ENCODE data around the gene ZNF283. TPM values are rescaled to one million over a fixed set of nuclear protein-coding genes. Genes with fewer than 3 reads are reported as not detected.
"Not testable (repeated sequence)": the region's sequence is repeated elsewhere in the genome, so short reads cannot be mapped to it uniquely, and the experiment has no call there.

ZNF283 gene
- total RNA-seq, 1 donor from 2014 or later, result 15.1 TPM

- DNase-seq (ENCODE audit: low spot score), result no peak
Measured at GRCh38 chr19:43799502-43800142, 27.5 kb upstream of the ZNF283 start.

DNA sequence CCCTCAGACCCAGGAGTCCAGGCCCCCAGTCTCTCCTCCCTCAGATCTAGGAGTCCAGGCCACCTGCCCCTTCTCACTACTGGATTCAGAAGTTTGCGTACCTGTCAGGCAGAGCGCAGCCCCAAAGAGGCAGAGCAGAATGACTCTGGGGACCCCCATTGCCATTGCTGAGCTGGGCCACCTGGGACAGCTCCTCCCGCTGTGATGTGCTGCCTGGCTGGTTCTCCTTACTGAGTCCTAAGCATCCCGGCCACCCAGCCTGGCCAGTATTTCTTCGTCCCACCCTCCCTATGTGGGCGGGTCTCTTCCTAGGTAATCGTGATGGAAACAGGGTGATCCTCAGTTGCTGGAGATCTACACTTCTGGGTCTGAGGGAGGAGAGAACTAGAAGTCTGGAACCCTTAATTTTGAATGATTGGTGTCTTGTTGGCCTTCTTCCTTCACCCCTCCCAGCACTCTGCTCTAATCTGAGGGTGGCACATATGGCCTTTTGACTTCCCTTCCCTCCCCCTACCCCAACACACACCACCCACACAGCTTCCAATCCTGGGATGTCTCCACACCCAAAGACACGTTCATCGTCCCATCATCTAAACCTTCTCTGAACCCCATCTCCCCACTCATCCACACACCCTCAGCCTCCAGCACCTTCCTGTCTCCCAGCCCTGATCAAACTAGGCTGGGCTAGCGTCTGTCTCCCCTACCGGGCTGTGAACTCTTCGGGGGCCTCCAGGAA is 24.7 kb upstream of the ZNF283 start, which contains the start of gene LYPD5:
TSS of gene LYPD5 (minus strand) at position 232 of the 736 bp plus-strand sequence. CDS start at position 165, 67 bp downstream.
- DNase-seq (ENCODE audit: low spot score), result no peak

- no peak for DNase-seq (ENCODE audit: low spot score)
Measured at GRCh38 chr19:43804432-43804831, 22.7 kb upstream of the ZNF283 start.

DNA sequence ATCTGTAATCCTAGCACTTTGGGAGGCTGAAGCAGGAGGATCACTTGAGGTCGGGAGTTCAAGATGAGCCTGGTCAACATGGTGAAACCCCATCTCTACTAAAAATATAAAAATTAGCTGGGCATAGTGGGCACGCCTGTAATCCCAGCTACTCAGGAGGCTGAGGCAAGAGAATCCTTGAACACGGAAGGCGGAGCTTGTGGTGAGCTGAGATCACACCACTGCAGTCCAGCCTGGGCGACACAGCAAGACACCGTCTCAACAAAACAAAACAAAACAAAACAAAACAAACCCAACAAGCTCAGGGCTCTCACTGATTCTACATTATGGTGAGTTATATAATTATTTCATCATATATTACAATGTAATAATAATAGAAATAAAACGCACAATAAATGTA is 20.7 kb upstream of the ZNF283 start:
- DNase-seq (ENCODE audit: low spot score), result not testable (repeated sequence)

DNA sequence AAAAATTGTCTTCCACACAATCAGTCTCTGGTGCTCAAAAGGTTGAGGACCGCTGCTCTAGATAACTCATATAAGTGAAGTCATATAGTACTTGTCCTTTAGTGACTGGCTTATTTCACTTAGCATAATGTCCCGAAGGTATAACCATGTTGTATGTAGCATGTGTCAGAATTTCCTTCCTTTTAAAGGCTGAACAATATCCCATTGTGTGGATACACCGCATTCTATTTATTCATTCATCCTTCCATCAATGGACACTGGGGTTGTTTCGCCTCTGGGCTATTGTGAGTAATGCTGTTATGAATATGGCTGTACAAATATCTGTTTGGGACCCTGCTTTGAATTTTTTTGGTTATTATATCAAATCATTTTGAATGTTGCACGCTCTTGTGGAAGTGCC is 20.3 kb upstream of the ZNF283 start:
- DNase-seq (ENCODE audit: low spot score), result no peak

- DNase-seq (ENCODE audit: low spot score), result no peak
Measured at GRCh38 chr19:43807651-43808050, 19.5 kb upstream of the ZNF283 start.

DNA sequence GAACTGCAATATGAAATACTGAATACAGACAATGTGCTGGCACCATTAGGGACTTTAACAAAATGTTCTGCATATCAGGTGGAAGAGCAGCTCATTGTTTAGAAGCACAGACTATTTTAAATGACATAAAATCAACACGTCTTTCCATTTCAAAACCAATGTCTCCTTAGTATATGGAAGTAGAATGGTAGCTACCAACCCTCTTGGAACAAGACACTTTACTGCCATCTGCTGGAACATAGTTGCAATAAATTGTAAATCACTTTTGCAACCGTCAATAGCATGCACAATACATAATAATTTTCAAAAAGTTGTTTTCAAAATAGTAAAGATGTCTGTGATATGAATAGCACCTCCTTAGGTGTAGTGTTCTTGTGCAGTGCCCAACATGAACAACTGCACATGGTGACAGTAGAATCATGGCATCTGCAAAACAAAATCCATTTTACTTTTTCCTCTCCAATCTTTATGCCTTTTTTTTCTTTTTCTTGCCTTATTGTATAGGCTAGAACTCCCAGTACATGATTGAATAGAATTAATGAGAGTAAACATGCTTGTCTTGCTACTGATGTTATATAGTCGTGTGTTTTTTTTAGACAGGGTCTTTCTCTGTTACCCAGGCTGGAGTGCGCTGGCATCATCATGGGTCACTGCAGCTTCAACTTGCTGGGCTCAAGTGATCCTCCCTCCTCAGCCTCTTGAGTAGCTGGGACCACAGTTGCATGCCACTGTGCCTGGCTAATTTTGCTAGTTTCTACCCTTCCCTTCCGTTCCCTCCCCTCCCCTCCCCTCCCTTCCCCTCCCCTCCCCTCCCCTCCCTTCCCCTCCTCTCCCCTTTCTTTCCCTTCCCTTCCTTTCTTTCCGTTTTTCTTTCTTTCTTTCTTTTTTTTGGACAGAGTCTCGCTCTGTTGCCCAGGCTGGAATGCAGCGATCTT is 17.1 kb upstream of the ZNF283 start:
- no peak for DNase-seq (ENCODE audit: low spot score)

GRCh38 chr19:43811837-43812236 is 15.3 kb upstream of the ZNF283 start:
- DNase-seq (ENCODE audit: low spot score), result no peak

- no peak for DNase-seq (ENCODE audit: low spot score)
Measured at GRCh38 chr19:43812259-43812658, 14.9 kb upstream of the ZNF283 start.

GRCh38 chr19:43812688-43813087 is 14.4 kb upstream of the ZNF283 start:
- DNase-seq (ENCODE audit: low spot score), result no peak

DNA sequence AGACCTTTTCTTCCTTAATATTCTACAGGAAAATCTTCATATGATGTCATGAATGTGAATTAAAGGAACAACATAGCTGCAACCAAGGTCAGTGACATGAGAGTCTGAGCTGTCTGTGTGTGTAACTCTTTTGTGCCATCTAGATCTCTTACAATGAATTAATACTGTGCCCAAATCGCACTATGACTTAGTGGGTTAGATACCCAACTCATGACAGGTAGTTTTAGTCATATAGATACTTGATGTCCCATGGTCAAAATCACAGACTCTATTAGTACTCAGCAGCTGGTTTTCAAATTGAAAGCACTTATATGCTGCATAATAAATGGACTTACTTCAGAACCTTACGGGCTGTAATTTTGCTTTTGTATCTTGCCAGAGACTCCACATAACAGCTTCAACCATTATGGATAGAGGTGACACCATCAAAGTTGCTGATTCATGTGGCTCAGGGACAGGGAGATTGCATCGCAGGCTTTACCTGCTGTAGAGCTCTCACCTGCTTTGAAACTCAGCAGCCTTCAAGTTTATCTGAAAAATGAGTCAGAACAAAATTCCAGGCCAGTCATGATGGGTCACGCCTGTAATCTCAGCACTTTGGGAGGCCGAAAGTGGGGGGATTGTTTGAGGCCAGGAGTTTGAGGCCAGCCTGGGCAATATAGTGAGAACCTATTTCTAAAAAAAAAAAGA is 12.3 kb upstream of the ZNF283 start:
- no peak for DNase-seq (ENCODE audit: low spot score)

DNA sequence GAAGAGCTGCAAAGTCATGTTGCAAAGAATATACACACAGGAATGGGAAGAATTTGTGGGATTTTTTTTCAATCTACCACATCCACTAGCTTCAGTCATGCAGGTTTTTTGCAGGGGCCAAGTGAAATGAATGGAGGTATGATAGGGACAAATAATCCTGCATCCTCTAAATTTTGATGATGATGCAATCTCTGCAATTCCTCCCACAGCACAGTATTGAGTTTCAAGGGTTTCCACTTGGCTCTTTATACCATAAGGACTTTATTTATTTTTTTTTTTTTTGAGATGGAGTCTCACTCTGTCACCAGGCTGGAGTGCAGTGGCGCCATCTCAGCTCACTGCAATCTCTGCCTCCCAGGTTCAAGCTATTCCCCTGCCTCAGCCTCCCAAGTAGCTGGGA is 9.7 kb upstream of the ZNF283 start:
- DNase-seq (ENCODE audit: low spot score), result not testable (repeated sequence)

DNA sequence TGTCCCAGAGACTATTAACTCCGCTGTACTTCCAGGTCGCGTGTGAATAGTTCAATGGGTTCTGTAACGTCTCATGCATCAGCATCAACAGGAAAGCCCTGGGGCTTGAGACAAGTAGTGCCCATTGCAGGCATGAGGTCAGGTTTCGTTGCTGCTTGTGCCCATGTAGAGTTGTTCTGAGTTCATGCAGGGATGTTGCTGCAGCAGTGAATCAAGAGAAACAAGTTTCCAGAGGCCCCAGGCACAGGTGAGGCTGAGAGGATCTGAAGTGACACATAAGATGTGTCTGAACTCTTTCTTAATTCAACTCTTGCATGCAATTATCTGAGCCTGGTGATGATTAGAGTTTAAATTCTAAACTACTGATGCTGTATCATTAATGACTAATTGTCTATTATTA is 8.6 kb upstream of the ZNF283 start:
- DNase-seq (ENCODE audit: low spot score), result no peak

DNA sequence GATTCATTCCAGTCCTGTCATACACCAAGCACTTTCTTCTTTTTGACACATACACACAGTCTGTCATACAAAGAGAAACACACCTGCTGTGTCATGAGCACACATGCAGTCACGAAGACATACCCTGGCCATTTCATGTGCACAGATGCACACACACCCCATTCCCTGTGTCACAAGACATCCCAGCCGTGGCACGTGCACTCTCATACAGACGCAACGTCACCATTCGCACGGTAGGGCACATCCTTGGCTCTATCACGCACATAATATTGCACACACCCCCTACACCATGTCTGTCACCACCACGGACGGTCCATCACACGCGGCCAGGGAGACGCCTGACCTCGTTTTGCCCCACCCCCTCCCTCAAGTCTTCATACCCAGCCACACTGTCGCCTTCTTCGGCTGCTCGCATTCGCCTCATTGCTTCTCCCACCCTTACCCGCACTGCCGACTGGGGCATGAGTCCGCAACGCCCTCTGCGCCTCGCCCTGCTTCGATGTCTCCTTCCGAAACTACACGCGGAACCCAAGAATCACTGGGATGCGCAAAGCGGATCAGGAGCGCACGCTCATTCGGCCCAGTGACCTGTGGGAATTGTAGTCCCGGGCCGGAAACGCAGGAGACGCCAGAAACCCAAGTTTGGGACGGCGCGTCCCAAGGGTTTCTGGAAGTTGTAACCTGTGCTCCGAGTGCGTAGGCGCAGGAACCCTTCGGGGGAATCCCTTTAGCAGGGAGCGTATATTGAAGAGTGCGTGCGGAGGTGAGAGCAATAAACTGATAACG is 6.8 kb upstream of the ZNF283 start:
- no peak for DNase-seq (ENCODE audit: low spot score)

- DNase-seq (ENCODE audit: low spot score), result no peak
Measured at GRCh38 chr19:43820884-43821215, 6.3 kb upstream of the ZNF283 start.

DNA sequence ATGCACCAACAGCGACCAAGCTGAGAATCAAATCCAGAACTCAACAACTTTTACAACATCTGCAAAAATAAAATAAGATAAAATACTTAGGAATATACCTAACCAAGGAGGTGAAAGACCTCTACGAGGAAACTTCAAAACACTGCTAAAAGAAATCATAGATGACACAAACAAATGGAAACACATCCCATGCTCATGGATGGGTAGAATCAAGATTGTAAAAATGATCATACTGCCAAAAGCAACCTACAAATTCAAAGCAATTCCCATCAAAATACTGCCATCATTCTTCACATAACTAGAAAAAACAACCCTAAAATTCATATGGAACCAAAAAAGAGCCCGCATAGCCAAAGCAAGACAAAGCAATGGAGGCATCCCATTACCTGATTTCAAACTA is 3.3 kb upstream of the ZNF283 start:
- not testable (repeated sequence) for DNase-seq (ENCODE audit: low spot score)

GRCh38 chr19:43824572-43824971 is 2.5 kb upstream of the ZNF283 start:
- DNase-seq (ENCODE audit: low spot score), result not testable (repeated sequence)

- DNase-seq (ENCODE audit: low spot score), result no peak
Measured at GRCh38 chr19:43839139-43839538, 12.0 kb downstream of the ZNF283 start.

GRCh38 chr19:43842007-43842406 is 14.9 kb downstream of the ZNF283 start:
- no peak for DNase-seq (ENCODE audit: low spot score)

DNA sequence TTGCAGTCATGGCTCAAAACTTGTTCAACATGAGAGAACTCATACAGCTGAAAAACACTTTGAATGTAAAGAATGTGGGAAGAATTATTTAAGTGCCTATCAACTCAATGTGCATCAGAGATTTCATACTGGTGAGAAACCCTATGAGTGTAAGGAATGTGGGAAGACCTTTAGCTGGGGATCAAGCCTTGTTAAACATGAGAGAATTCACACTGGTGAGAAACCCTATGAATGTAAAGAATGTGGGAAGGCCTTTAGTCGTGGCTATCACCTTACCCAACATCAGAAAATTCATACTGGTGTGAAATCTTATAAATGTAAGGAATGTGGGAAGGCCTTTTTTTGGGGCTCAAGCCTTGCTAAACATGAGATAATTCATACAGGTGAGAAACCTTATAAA is 20.1 kb downstream of the ZNF283 start:
- no peak for DNase-seq (ENCODE audit: low spot score)

DNA sequence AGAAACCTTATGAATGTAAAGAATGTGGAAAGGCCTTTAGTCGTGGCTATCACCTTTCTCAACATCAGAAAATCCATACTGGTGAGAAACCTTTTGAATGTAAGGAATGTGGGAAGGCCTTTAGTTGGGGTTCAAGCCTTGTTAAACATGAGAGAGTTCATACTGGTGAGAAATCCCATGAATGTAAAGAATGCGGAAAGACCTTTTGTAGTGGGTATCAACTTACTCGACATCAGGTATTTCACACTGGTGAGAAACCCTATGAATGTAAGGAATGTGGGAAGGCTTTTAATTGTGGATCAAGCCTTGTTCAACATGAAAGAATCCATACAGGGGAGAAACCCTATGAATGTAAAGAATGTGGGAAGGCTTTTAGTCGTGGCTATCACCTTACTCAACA is 20.8 kb downstream of the ZNF283 start:
- no peak for DNase-seq (ENCODE audit: low spot score)
